KOPT-K1 (cell line): ENCODE results near the gene CWC27.
A peak's percentile ranks its signal among the peaks of the same experiment; 100 is the strongest.

Source experiments
- H3K27ac ChIP-seq: fragments of 200-600 bp; sonication (generic); 2 replicates; pipeline ENCODE4 v1.5.1; 2016; ENCODE audit warnings: antibody characterized with exemption, mild to moderate bottlenecking, low read depth, low read length; ENCODE audit not compliant: poor library complexity, severe bottlenecking
- H3K36me3 ChIP-seq: fragments of 200-600 bp; sonication (generic); 2 replicates; pipeline ENCODE4 v1.5.1; 2017; ENCODE audit warnings: antibody characterized with exemption, mild to moderate bottlenecking, low read length, moderate library complexity; ENCODE audit not compliant: insufficient read depth
- H3K9me3 ChIP-seq: fragments of 200-600 bp; sonication (generic); 2 replicates; pipeline ENCODE4 v1.5.1; 2017; ENCODE audit warnings: antibody characterized with exemption, low read length, mild to moderate bottlenecking; ENCODE audit not compliant: insufficient read depth, poor library complexity, severe bottlenecking

Gene CWC27

GRCh38 chr5:65055938-65056337 lies 287.2 kb downstream of the CWC27 start:
- no peaks in the 10 kb centered on the region for H3K9me3 ChIP-seq
- no peak overlapping the region for H3K27ac ChIP-seq
- no peaks in the 10 kb centered on the region for H3K36me3 ChIP-seq

GRCh38 chr5:65059681-65060598 lies 291.2 kb downstream of the CWC27 start:
- H3K9me3 ChIP-seq: no peaks in the 10 kb centered on the region
- no peak overlapping the region for H3K27ac ChIP-seq

GRCh38 chr5:65061250-65061973 lies 292.7 kb downstream of the CWC27 start:
- Histone ChIP-seq H3K27ac (peak overlapping the region; percentile 14), H3K9me3 (no peaks in the 10 kb centered on the region), H3K36me3 (no peaks in the 10 kb centered on the region)

More at GRCh38 chr5:65059681-65060598, 291.2 kb downstream of the CWC27 start:
- no peaks in the 10 kb centered on the region for H3K36me3 ChIP-seq

- no peaks in the 10 kb centered on the region for H3K36me3 ChIP-seq
- H3K9me3 ChIP-seq: no peaks in the 10 kb centered on the region
- no peak overlapping the region for H3K27ac ChIP-seq
Observed at GRCh38 chr5:65061974-65062353, 293.2 kb downstream of the CWC27 start.

- H3K27ac ChIP-seq: no peak overlapping the region
- H3K36me3 ChIP-seq: no peaks in the 10 kb centered on the region
- H3K9me3 ChIP-seq: no peaks in the 10 kb centered on the region
Observed at GRCh38 chr5:65062469-65063083, 293.8 kb downstream of the CWC27 start.

DNA sequence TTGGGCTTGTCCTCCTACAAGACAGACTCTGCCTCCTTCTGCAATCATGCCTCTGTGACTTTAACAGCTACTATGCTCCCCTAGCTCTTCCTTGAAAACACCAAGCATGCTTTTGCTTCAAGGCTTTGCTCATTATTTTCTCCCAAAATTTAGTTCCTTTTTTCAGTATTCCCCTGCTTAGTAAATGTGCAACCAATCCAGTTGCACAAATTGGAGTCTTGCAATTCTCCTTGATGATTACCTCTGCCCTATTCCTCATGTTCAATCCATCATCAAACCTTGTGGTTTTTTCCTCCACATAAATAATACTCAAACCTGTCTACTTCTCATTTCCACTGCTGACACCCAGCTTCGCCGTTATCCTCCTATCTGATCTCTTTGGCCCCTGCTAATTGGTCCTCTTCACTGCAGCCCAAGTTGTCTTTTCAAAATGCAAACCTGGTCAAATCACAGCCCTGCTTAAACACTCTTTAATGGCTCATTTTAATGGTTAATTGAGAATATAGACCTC lies 296.3 kb downstream of the CWC27 start:
- no peaks in the 10 kb centered on the region for H3K9me3 ChIP-seq
- no peaks in the 10 kb centered on the region for H3K36me3 ChIP-seq
- H3K27ac ChIP-seq: no peak overlapping the region

- Histone ChIP-seq H3K27ac (no peak overlapping the region), H3K36me3 (no peaks in the 10 kb centered on the region), H3K9me3 (no peaks in the 10 kb centered on the region)
Observed at GRCh38 chr5:65066387-65067146, 297.8 kb downstream of the CWC27 start.

DNA sequence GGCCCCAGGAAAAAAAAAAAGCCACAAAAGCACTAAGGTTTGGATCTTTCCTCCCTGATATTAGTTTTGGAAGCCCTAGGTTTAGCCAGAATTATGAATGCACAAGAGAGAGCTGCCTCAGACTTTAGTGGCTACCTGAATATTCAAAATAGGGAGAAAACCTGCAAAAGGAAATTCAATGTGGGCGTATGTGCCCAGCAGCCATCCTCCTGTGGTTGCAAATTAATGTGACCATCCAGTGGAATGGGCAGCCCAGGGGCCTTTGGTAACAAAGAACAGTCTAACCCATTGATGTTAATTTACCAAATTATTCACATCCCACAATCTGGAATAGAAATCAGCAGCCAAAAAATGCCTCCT lies 298.4 kb downstream of the CWC27 start:
- no peaks in the 10 kb centered on the region for H3K36me3 ChIP-seq
- no peak overlapping the region for H3K27ac ChIP-seq
- H3K9me3 ChIP-seq: no peaks in the 10 kb centered on the region
